ENCODE measurements around the gene NDNF.

DNA sequence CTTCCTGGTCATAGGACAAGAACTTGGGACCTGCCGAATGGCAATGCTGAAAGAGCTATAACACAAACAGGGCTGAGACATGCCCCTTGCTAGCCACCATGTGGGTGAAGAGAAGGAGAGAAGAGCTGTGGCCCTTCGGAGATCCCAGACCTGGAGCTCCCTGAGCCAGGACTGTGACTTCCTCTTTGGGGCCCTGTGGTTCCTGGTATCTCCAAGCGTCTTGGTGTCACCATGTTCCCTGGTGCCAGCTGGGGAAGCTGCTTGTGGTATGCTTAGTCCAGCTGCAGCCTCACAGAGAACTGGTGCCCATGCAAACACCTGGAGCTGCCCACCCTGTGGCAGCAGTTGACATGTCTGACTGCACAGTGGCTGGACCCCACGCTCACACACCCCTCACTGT lies 68.5 kb downstream of the NDNF start:
- no peak for TF ChIP-seq EZH2 (IDR thresholded peaks at IDR 0.05; ENCODE audit: low read length, missing control alignments)
- TF ChIP-seq, protein P1, sequence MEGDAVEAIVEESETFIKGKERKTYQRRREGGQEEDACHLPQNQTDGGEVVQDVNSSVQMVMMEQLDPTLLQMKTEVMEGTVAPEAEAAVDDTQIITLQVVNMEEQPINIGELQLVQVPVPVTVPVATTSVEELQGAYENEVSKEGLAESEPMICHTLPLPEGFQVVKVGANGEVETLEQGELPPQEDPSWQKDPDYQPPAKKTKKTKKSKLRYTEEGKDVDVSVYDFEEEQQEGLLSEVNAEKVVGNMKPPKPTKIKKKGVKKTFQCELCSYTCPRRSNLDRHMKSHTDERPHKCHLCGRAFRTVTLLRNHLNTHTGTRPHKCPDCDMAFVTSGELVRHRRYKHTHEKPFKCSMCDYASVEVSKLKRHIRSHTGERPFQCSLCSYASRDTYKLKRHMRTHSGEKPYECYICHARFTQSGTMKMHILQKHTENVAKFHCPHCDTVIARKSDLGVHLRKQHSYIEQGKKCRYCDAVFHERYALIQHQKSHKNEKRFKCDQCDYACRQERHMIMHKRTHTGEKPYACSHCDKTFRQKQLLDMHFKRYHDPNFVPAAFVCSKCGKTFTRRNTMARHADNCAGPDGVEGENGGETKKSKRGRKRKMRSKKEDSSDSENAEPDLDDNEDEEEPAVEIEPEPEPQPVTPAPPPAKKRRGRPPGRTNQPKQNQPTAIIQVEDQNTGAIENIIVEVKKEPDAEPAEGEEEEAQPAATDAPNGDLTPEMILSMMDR (conservative IDR thresholded peaks at IDR 0.05 in 1 of 2, IDR thresholded peaks at IDR 0.05 in 1 of 2; ENCODE audit: low read depth in 1 of 2, low read length in 2 of 2): no peak

All from fibroblast of lung (primary cell).